IMR-90 (cell line): Measurements from ENCODE around the gene NRF1. TPM values are rescaled to one million over a fixed set of nuclear protein-coding genes. Genes with fewer than 3 reads are reported as not detected.

Experiments used
- ATAC-seq: fragments of 200-7000 bp; cut with Tn5 transposase; 2 replicates; pipeline ENCODE4 v1.9.1; 2020; ENCODE audit warnings: low read depth, mild to moderate bottlenecking, moderate library complexity
- BruUV-seq: library from RNA; stranded (reverse); fragments of 400-500 nt; replicated peaks from 2 replicates; lab custom pipeline; 2021; lab: Mats Ljungman, UMichigan
- CTCF ChIA-PET: fragments of 300-600 bp; formaldehyde crosslinking; extraction: SDS; loops from one replicate; lab custom pipeline; 2021; ENCODE audit warnings: antibody characterized with exemption; lab: Yijun Ruan, JAX
- POLR2A ChIA-PET: fragments of 300-600 bp; sonication (Branson Sonifier 250); formaldehyde crosslinking; loops from one replicate; lab custom pipeline; 2022; ENCODE audit warnings: antibody characterized with exemption; ENCODE audit not compliant: unreplicated experiment; lab: Charles Lee
- DNase-seq: peaks from one replicate; pipeline ENCODE4 v3.0.0; 2013
- H2AFZ ChIP-seq: replicated peaks from 2 replicates; pipeline ENCODE3; 2013; ENCODE audit warnings: low read length, mild to moderate bottlenecking; ENCODE audit not compliant: poor library complexity
- H2AK5ac ChIP-seq: 2 replicates; pipeline ENCODE4 v1.6.1; 2013; ENCODE audit warnings: low read depth, low read length, inconsistent platforms
- H2AK9ac ChIP-seq: replicated peaks from 2 replicates; pipeline ENCODE3; 2013; ENCODE audit warnings: mild to moderate bottlenecking, low read depth, low read length, moderate library complexity; ENCODE audit not compliant: poor library complexity
- H2BK120ac ChIP-seq: 2 replicates; pipeline ENCODE4 v1.6.1; 2013; ENCODE audit warnings: low read depth, low read length, inconsistent platforms
- H2BK15ac ChIP-seq: 3 replicates; pipeline ENCODE4 v1.6.1; 2013; ENCODE audit warnings: low read depth, low read length, inconsistent platforms
- H2BK20ac ChIP-seq: 2 replicates; pipeline ENCODE4 v1.6.1; 2013; ENCODE audit warnings: low read depth, mild to moderate bottlenecking, inconsistent platforms, low read length, moderate library complexity
- H2BK5ac ChIP-seq: 2 replicates; pipeline ENCODE4 v1.6.1; 2013; ENCODE audit warnings: mild to moderate bottlenecking, low read depth, low read length, inconsistent platforms; ENCODE audit not compliant: poor library complexity, severe bottlenecking
- H3K14ac ChIP-seq: replicated peaks from 2 replicates; pipeline ENCODE4 v1.6.1; 2013; ENCODE audit warnings: low read depth, low read length, inconsistent platforms
- H3K18ac ChIP-seq: 2 replicates; pipeline ENCODE4 v1.6.1; 2013; ENCODE audit warnings: low read depth, low read length, control low read depth
- H3K23ac ChIP-seq: 2 replicates; pipeline ENCODE4 v1.6.1; 2013; ENCODE audit warnings: low read depth, low read length, inconsistent platforms
- H3K27ac ChIP-seq: 2 replicates; pipeline ENCODE4 v1.5.1; 2013; ENCODE audit warnings: mild to moderate bottlenecking, control low read depth, low read length; ENCODE audit not compliant: insufficient read depth
- H3K27me3 ChIP-seq: 2 replicates; pipeline ENCODE4 v1.6.1; 2013; ENCODE audit warnings: low read length; ENCODE audit not compliant: control insufficient read depth, insufficient read depth
- H3K36me3 ChIP-seq: 2 replicates; pipeline ENCODE4 v1.6.1; 2013; ENCODE audit warnings: low read length, mixed read lengths; ENCODE audit not compliant: control insufficient read depth, insufficient read depth
- H3K4ac ChIP-seq: 2 replicates; pipeline ENCODE4 v1.6.1; 2013; ENCODE audit warnings: low read depth, low read length, inconsistent platforms
- H3K4me1 ChIP-seq: 2 replicates; pipeline ENCODE4 v1.6.1; 2013; ENCODE audit warnings: low read length, mixed read lengths; ENCODE audit not compliant: control insufficient read depth, insufficient read depth
- H3K4me2 ChIP-seq: 2 replicates; pipeline ENCODE4 v1.6.1; 2013; ENCODE audit warnings: low read depth, mild to moderate bottlenecking, control low read depth, low read length, moderate library complexity
- H3K4me3 ChIP-seq: 2 replicates; pipeline ENCODE4 v1.5.1; 2013; ENCODE audit warnings: low read depth, mild to moderate bottlenecking, control low read depth, low read length, moderate library complexity; ENCODE audit not compliant: insufficient read depth
- H3K56ac ChIP-seq: 2 replicates; pipeline ENCODE4 v1.6.1; 2013; ENCODE audit warnings: low read length, inconsistent platforms; ENCODE audit not compliant: insufficient read depth; ENCODE audit errors: extremely low read depth
- H3K79me1 ChIP-seq, 2 experiments: 2 replicates each; pipeline ENCODE4 v1.6.1; 2013; ENCODE audit warnings: low read length in 2 of 2, inconsistent platforms in 1 of 2, low read depth in 1 of 2
- H3K9ac ChIP-seq: 2 replicates; pipeline ENCODE4 v1.6.1; 2013; ENCODE audit warnings: low read depth, low read length, control low read depth
- H3K9me1 ChIP-seq: 2 replicates; pipeline ENCODE4 v1.6.1; 2013; ENCODE audit warnings: low read length, inconsistent platforms; ENCODE audit not compliant: insufficient read depth
- H3K9me3 ChIP-seq: 2 replicates; pipeline ENCODE4 v1.6.1; 2013; ENCODE audit warnings: low read length; ENCODE audit not compliant: control insufficient read depth, insufficient read depth
- H4K20me1 ChIP-seq: 2 replicates; pipeline ENCODE4 v1.6.1; 2013; ENCODE audit warnings: low read length, inconsistent platforms; ENCODE audit not compliant: insufficient read depth
- H4K5ac ChIP-seq: 2 replicates; pipeline ENCODE4 v1.6.1; 2013; ENCODE audit warnings: mild to moderate bottlenecking, low read depth, low read length, control low read depth
- H4K8ac ChIP-seq, 2 experiments: 2 replicates each; pipeline ENCODE4 v1.6.1; 2013; ENCODE audit warnings: low read depth in 2 of 2, low read length in 2 of 2, control low read depth in 1 of 2, inconsistent platforms in 1 of 2
- H4K91ac ChIP-seq: 2 replicates; pipeline ENCODE4 v1.6.1; 2013; ENCODE audit warnings: low read depth, low read length, inconsistent platforms; ENCODE audit not compliant: insufficient read depth
- BHLHE40 ChIP-seq: fragments of 150-350 bp; IDR thresholded peaks from 2 replicates; pipeline ENCODE4 v1.6.1; 2016; ENCODE audit warnings: mild to moderate bottlenecking, low read depth, low read length
- NFE2L2 ChIP-seq: fragments of 150-350 bp; IDR thresholded peaks from 2 replicates; pipeline ENCODE4 v1.6.1; 2016; ENCODE audit warnings: low read depth, mild to moderate bottlenecking, low read length
- POLR2A ChIP-seq: IDR thresholded peaks from 2 replicates; pipeline ENCODE4 v1.6.1; 2012; ENCODE audit warnings: mild to moderate bottlenecking, low read depth, low read length
- RCOR1 ChIP-seq: IDR thresholded peaks from 2 replicates; pipeline ENCODE4 v1.6.1; 2012; ENCODE audit warnings: mild to moderate bottlenecking, low read length, improper control_type of control experiment; ENCODE audit not compliant: insufficient replicate concordance
- WGBS, 2 experiments: methylation state at CpG; one replicate each; pipeline versions ENCODE4 v1.1.5 to v1.1.7; 2013; ENCODE audit warnings: missing lambda C conversion rate in 2 of 2; ENCODE audit not compliant: insufficient read length in 1 of 2; ENCODE audit errors: extremely low coverage in 2 of 2; 5-methylcytosine and 5-hydroxymethylcytosine counted together
- dilution Hi-C: fragments of 300-500 bp; cut with HindIII; formaldehyde crosslinking; loops from one replicate; pipeline ENCODE4 v1.14.3; 2018; ENCODE audit warnings: low sequenced_read_pairs; ENCODE audit not compliant: unreplicated experiment
- in situ Hi-C: fragments of 300-500 bp; cut with MboI; formaldehyde crosslinking; loops from 3 replicates; pipeline ENCODE4 v1.14.3; 2019; ENCODE audit warnings: low sequenced_read_pairs, inconsistent platforms, mixed read lengths
- intact Hi-C: fragments of 100-400 bp; cut with micrococcal nuclease; formaldehyde crosslinking; loops from 2 replicates; pipeline ENCODE4 v1.10.0; 2022
- polyA plus RNA-seq, 3 experiments: library from polyadenylated mRNA; depleted of rRNA; stranded (reverse); fragments of >200 nt; gene quantifications; 2 replicates each; pipeline ENCODE4 v1.2.3, GENCODE V29; 2012; ENCODE audit warnings: low replicate concordance in 1 of 3
- total RNA-seq: library from RNA; depleted of rRNA; stranded (reverse); fragments of >200 nt; gene quantifications from 2 replicates; pipeline ENCODE4 v1.2.3, GENCODE V29; 2012
- TF ChIP-seq, protein P1 (sequence below): fragments of 150-350 bp; IDR thresholded peaks from 2 replicates; pipeline ENCODE4 v1.6.1; 2017; ENCODE audit warnings: mild to moderate bottlenecking, antibody characterized with exemption, low read length, low read depth

The NRF1 gene
- total and polyA plus RNA-seq, 2 of the 4 experiments (the other 2 are of a cell fraction), result 11.4 to 15.8 TPM

DNA sequence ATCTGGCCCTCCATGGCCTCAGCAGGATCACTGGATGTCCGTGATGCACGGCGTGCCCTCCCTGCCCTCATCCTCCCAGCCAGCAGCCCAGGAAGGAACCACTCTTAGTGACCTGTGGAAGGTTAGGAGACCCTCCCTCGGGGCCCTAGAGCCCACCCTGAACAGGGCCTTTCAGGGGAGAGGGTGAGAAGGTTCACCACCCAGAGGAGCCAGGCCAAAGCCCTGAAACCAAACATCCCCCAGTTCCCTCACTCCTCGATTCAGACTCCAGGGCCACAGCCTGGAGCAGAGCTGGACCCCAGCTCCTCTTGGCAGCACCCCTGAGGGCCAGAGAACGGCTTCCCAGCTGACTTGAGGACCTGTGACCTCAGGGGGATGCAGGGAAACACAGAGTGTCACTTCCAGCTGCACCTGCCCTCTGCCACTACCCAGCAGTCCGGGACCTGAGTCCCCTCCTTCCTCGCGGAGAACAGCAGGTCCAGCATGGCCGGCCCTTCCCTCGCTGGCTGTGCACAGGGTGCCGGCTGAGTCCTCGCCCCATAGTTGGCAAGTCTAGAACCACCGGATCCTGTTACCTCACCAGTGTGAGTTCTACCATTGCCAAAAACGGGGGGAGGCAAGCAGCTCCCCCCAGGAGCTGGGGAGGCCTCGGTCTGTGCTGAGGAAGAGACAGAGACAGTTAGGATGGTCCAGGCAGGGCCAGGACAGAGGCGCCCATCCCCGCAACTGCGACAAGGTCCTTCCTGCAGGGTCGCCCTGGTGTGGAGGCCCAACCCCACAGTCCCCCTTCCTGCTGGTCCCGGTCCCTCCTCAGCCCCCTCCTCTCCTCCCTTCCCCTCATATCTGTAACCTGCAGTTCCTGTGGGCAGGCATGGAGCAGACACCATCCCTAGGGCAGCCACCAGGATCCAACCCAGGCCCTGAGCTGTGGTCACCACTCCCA is 158.6 kb downstream of the NRF1 start:
- no peak for DNase-seq
- TF ChIP-seq POLR2A, result no peak
- TF ChIP-seq, protein P1, sequence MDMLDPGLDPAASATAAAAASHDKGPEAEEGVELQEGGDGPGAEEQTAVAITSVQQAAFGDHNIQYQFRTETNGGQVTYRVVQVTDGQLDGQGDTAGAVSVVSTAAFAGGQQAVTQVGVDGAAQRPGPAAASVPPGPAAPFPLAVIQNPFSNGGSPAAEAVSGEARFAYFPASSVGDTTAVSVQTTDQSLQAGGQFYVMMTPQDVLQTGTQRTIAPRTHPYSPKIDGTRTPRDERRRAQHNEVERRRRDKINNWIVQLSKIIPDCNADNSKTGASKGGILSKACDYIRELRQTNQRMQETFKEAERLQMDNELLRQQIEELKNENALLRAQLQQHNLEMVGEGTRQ, result no peak
- TF ChIP-seq RCOR1, result no peak
- TF ChIP-seq BHLHE40, result no peak
- no peak for TF ChIP-seq NFE2L2
- dilution Hi-C loops, result no loop called here

More for the DNA sequence above, 158.6 kb downstream of the NRF1 start:
- no peaks in the 10 kb centered on the region for H3K36me3 ChIP-seq
- H3K79me1 ChIP-seq, result no peaks in the 10 kb centered on the region
- no peak overlapping the region for H3K4ac ChIP-seq
- H4K91ac ChIP-seq, result no peak overlapping the region
- CTCF ChIA-PET, result no interaction called here
- no peak for ATAC-seq
- H3K4me3 ChIP-seq, result no peak overlapping the region
- intact Hi-C loops, result no loop called here
- POLR2A ChIA-PET, result no interaction called here
- H3K4me2 ChIP-seq, result no peak overlapping the region
- H2BK5ac ChIP-seq, result no peak overlapping the region
- H4K5ac ChIP-seq, result no peak overlapping the region
- H3K14ac ChIP-seq, result no peak overlapping the region
- in situ Hi-C loops, result no loop called here
- H2BK15ac ChIP-seq, result no peak overlapping the region
- WGBS, 2 experiments, result 37% methylated on average over 6 of the region's 21 CpGs; no CpG with 5 or more reads in 1 of the 2 experiments
- no peak overlapping the region for H3K56ac ChIP-seq
- H2BK20ac ChIP-seq, result no peak overlapping the region
- H2AK5ac ChIP-seq, result no peak overlapping the region
- no peaks in the 10 kb centered on the region for H3K4me1 ChIP-seq
- H2AK9ac ChIP-seq, result no peak overlapping the region
- H3K27me3 ChIP-seq, result peaks cover 57% of the 10 kb centered on the region
- H3K9me1 ChIP-seq, result no peaks in the 10 kb centered on the region
- no peak overlapping the region for H3K27ac ChIP-seq
- no peaks in the 10 kb centered on the region for H3K9me3 ChIP-seq
- no peaks in the 10 kb centered on the region for H4K20me1 ChIP-seq
- H2BK120ac ChIP-seq, result no peak overlapping the region
- no TSS peak for BruUV-seq
- no peak overlapping the region for H2AFZ ChIP-seq
- H3K9ac ChIP-seq, result no peak overlapping the region
- no peak overlapping the region for H4K8ac ChIP-seq
- no peak overlapping the region for H3K18ac ChIP-seq
- no peak overlapping the region for H3K23ac ChIP-seq
